GM13976 (cell line): Measurements from ENCODE around the gene ITGA8.
"Not testable (repeated sequence)": the region's sequence is repeated elsewhere in the genome, so short reads cannot be mapped to it uniquely, and the experiment has no call there.

Experiments used
- DNase-seq: peaks from one replicate; pipeline ENCODE4 v3.0.0; 2012; ENCODE audit warnings: low spot score
- in situ Hi-C: fragments of 300-500 bp; cut with MboI; formaldehyde crosslinking; loops from one replicate; pipeline ENCODE4 v1.12.0; 2022; ENCODE audit warnings: low sequenced_read_pairs, mixed read lengths, inconsistent platforms; ENCODE audit not compliant: unreplicated experiment
- TF ChIP-seq, protein P1 (sequence below): IDR thresholded peaks from 2 replicates; pipeline ENCODE4 v1.5.1; 2012; ENCODE audit warnings: borderline replicate concordance, mild to moderate bottlenecking; ENCODE audit not compliant: insufficient read depth; ENCODE audit errors: extremely low read depth, missing control alignments, control extremely low read depth

The ITGA8 gene

GRCh38 chr10:15719899-15720634 is at the start of gene ITGA8:
ITGA8 (minus strand) TSS chr10:15719922; CDS start chr10:15719771, 151 bp downstream.
- TF ChIP-seq, protein P1, sequence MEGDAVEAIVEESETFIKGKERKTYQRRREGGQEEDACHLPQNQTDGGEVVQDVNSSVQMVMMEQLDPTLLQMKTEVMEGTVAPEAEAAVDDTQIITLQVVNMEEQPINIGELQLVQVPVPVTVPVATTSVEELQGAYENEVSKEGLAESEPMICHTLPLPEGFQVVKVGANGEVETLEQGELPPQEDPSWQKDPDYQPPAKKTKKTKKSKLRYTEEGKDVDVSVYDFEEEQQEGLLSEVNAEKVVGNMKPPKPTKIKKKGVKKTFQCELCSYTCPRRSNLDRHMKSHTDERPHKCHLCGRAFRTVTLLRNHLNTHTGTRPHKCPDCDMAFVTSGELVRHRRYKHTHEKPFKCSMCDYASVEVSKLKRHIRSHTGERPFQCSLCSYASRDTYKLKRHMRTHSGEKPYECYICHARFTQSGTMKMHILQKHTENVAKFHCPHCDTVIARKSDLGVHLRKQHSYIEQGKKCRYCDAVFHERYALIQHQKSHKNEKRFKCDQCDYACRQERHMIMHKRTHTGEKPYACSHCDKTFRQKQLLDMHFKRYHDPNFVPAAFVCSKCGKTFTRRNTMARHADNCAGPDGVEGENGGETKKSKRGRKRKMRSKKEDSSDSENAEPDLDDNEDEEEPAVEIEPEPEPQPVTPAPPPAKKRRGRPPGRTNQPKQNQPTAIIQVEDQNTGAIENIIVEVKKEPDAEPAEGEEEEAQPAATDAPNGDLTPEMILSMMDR = no peak
- in situ Hi-C loops = loop anchor here (10.0 kb wide), 1 partner anchor 285 kb away; no protein-coding TSS in a partner anchor
- DNase-seq = peak; percentile 51

DNA sequence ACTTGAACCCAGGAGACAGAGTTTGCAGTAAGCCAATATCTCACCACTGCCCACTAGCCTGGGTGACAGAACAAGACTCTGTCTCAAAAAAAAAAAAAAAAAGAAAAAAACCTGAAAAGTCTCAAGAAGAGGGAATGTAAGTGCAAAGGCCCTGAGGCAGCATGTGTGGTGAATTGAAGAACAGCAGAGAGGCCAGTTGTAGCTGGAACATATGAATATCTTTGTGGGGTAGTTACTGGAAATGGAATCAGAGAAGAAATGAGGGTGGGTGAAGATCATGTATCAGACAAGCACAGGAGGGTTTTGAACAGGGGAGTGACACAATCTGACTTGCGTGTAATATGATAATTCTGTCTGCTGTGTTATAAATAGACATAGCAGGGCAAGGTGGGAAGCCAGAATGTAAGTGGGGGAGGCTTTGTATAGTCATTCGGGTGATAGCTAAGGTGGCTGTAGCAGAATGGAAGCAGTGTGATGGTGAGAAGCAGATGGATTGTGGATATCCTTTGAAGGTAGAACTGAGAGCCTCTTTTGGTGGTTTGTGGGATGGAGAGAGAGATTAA is 45.3 kb upstream of the ITGA8 start:
- in situ Hi-C loops = no loop called here
- DNase-seq = no peak
- TF ChIP-seq, protein P1 = no peak

- no peak for DNase-seq
- in situ Hi-C loops = no loop called here
- TF ChIP-seq, protein P1 = no peak
Observed at GRCh38 chr10:15763006-15763405, 43.3 kb upstream of the ITGA8 start.

DNA sequence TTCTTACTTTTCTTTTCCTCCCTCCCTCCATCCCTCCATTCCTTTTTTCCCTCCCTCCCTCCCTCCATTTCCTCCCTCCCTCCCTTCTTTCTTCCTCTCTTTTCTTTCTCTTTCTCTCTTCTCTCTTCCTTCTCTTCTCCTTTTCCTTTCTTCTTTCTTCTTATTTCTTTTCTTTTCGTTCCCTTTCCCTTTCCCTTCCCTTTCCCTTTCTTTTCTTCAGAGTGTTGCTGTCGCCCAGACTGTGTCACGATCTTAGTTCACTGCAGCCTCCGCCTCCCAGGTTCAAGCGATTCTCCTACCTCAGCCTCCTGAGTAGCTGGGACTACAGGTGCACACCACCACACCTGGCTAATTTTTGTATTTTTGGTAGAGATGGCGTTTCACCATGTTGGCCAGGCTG is 42.5 kb upstream of the ITGA8 start:
- in situ Hi-C loops = not testable (repeated sequence)

GRCh38 chr10:15761224-15761623 is 41.5 kb upstream of the ITGA8 start:
- in situ Hi-C loops, DNase-seq: not testable (repeated sequence)

More for the DNA sequence above, 42.5 kb upstream of the ITGA8 start:
- DNase-seq = not testable (repeated sequence)

GRCh38 chr10:15760681-15761080 is 41.0 kb upstream of the ITGA8 start:
- TF ChIP-seq, protein P1 = no peak
- no peak for DNase-seq
- in situ Hi-C loops = no loop called here

DNA sequence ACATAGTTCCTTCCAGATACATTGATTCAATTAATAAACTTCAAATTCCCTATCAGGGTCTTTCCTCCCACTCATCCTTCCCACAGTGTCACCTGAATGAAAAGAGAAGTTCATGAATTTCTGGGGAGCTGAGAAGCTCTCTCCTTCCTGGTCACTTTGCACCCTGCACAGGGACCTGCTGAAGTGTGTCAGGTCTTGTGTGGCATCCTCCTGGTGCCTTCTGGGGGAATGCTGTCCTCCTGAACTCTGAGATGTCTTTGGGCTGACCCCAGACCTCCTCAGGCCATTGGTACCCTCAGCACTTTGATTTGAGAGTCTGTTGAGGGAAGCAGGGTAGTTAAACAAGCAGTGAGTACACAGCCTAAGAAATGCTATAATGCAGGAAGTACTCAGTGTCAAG is 39.5 kb upstream of the ITGA8 start:
- in situ Hi-C loops = no loop called here
- TF ChIP-seq, protein P1 = no peak
- no peak for DNase-seq

GRCh38 chr10:15758618-15759017 is 38.9 kb upstream of the ITGA8 start:
- TF ChIP-seq, protein P1 = no peak
- DNase-seq = no peak
- in situ Hi-C loops = no loop called here
